ENCODE data around the gene CRYBG1. TPM values are rescaled to one million over a fixed set of nuclear protein-coding genes. Genes with fewer than 3 reads are reported as not detected.

Gene CRYBG1
- total RNA-seq, 1 experiment from 2014 or later = 10.7 TPM

DNA sequence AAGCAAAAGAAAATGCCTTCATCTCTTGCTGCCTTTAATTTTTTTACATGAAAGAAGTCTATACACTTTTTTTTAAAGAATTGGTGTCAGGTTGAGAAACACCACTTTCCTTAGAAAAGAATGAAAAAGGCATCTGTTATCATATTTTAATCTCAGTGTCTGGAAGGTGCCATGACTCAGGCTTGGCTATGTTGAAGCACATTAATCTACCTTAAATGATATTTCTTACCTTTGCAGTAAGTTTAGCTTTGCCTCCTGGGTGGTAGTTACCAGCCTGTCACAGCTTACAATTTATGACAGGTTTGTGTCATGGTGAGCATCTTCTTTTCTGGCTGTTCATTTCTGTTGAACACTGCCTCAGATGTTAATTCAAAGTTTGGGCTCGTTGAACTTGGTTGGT is 173.5 kb downstream of the CRYBG1 start:
- no peaks in the 10 kb centered on the region for H3K36me3 ChIP-seq (ENCODE audit: control insufficient read depth in 1 of 2, insufficient read depth in 2 of 2, low read length in 2 of 2)
- DNase-seq (ENCODE audit: low read depth, low spot score) = no peak
- no peak overlapping the region for H3K4me2 ChIP-seq (ENCODE audit: low read length)
- H2AFZ ChIP-seq (ENCODE audit: low read depth, low read length, poor library complexity, severe bottlenecking) = no peak overlapping the region
- H3K9me2 ChIP-seq (ENCODE audit: insufficient read depth) = no peaks in the 10 kb centered on the region
- POLR2A ChIA-PET = interaction anchor here (1.2 kb wide), 1 partner anchor 13 kb away, joined by 4 read pairs; no protein-coding TSS in a partner anchor
- no peak for TF ChIP-seq FOSL1 (IDR thresholded peaks at IDR 0.05; ENCODE audit: low read depth)
- TF ChIP-seq POLR2AphosphoS5 (IDR thresholded peaks at IDR 0.05; ENCODE audit: low read depth, low read length) = no peak
- no peak for TF ChIP-seq EZH2 (IDR thresholded peaks at IDR 0.05)
- TF ChIP-seq ZNF274 (IDR thresholded peaks at IDR 0.05; ENCODE audit: low read depth, low read length) = no peak
- TF ChIP-seq, protein P1, sequence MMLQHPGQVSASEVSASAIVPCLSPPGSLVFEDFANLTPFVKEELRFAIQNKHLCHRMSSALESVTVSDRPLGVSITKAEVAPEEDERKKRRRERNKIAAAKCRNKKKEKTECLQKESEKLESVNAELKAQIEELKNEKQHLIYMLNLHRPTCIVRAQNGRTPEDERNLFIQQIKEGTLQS (IDR thresholded peaks at IDR 0.05) = no peak
- TF ChIP-seq CTCF (IDR thresholded peaks at IDR 0.05 in 2 of 3, conservative IDR thresholded peaks at IDR 0.05 in 1 of 3; ENCODE audit: borderline replicate concordance in 1 of 3, insufficient read depth in 1 of 3, low read depth in 2 of 3, low read length in 2 of 3) = no peak
- no peak for TF ChIP-seq YY1 (IDR thresholded peaks at IDR 0.05; ENCODE audit: extremely low read depth, insufficient replicate concordance, low read depth, low read length)
- no peak for TF ChIP-seq ELF1 (IDR thresholded peaks at IDR 0.05; ENCODE audit: borderline replicate concordance, low read depth)
- TF ChIP-seq SIN3A (IDR thresholded peaks at IDR 0.05; ENCODE audit: low read depth) = no peak
- no peak for TF ChIP-seq ZFX (IDR thresholded peaks at IDR 0.05)
- no peak for TF ChIP-seq RAD21 (IDR thresholded peaks at IDR 0.05; ENCODE audit: low read depth)
- TF ChIP-seq SRF (IDR thresholded peaks at IDR 0.05; ENCODE audit: low read depth) = no peak
- TF ChIP-seq POLR2A (IDR thresholded peaks at IDR 0.05; ENCODE audit: borderline replicate concordance, extremely low read depth, insufficient read depth, insufficient read length) = no peak
- TF ChIP-seq, protein P2, sequence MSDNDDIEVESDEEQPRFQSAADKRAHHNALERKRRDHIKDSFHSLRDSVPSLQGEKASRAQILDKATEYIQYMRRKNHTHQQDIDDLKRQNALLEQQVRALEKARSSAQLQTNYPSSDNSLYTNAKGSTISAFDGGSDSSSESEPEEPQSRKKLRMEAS (IDR thresholded peaks at IDR 0.05) = no peak
- TF ChIP-seq CEBPB (IDR thresholded peaks at IDR 0.05; ENCODE audit: low read depth) = no peak
- peaks cover 0 to 10% of the 10 kb centered on the region in 2 experiments; a peak in 2 of 4 replicates for H3K4me1 ChIP-seq (ENCODE audit: control insufficient read depth in 1 of 2, insufficient read depth in 2 of 2, low read length in 2 of 2)
- no peak overlapping the region for H3K9ac ChIP-seq (ENCODE audit: low read length)
- H3K9me3 ChIP-seq (ENCODE audit: control insufficient read depth in 1 of 2, insufficient read depth in 1 of 2, low read depth in 1 of 2, low read length in 2 of 2) = no peaks in the 10 kb centered on the region
- no peak for ATAC-seq
- CTCF ChIA-PET = no interaction called here
- intact Hi-C loops (cut with micrococcal nuclease) = no loop called here
- H3K79me2 ChIP-seq (ENCODE audit: insufficient read depth, low read length) = no peaks in the 10 kb centered on the region
- H3K4me3 ChIP-seq (replicated peaks in 1 of 2; ENCODE audit: low read depth in 1 of 2, low read length in 2 of 2) = no peak overlapping the region
- RAD21 ChIA-PET (ENCODE audit: low non-redundant PET in 1 of 2, low total read pairs in 2 of 2, uncharacterized antibody in 2 of 2, unreplicated experiment in 2 of 2) = no interaction called here
- no peaks in the 10 kb centered on the region for H3K27me3 ChIP-seq (ENCODE audit: insufficient read depth, low read length)
- BruUV-seq (replicated peaks) = no TSS peak
- H4K20me1 ChIP-seq (ENCODE audit: insufficient read depth) = no peaks in the 10 kb centered on the region
- H3K27ac ChIP-seq (ENCODE audit: low read depth, low read length) = no peak overlapping the region

Data from HCT116 (cell line).